Measurements from ENCODE around the gene LRRC14B. TPM values are rescaled to one million over a fixed set of nuclear protein-coding genes. Genes with fewer than 3 reads are reported as not detected.

LRRC14B gene
- total RNA-seq, 2 donors from 2014 or later, result 7.7 to 51.0 TPM

Other genes with a start within 250 kb of the LRRC14B start
- under 1 TPM; 0.08 to 0.48 TPM for gene PLEKHG4B, start 99.3 kb upstream of the LRRC14B start, total RNA-seq
- gene CCDC127, start 26.7 kb downstream of the LRRC14B start, total RNA-seq, result 1 to 10 TPM; 5.6 to 7.1 TPM
- gene SDHA, start 26.8 kb downstream of the LRRC14B start, total RNA-seq, result 100 to 1,000 TPM; 242 to 366 TPM
- gene PDCD6, start 80.2 kb downstream of the LRRC14B start, total RNA-seq, result 10 to 100 TPM; 38.1 to 46.1 TPM
- under 1 TPM; 0.12 to 0.30 TPM for gene AHRR, start 130.2 kb downstream of the LRRC14B start, total RNA-seq